Measurements from ENCODE around the gene SNAI3. TPM values are rescaled to one million over a fixed set of nuclear protein-coding genes. Genes with fewer than 3 reads are reported as not detected.

Gene SNAI3
- total RNA-seq, 1 donor from 2014 or later, result 0.29 TPM

DNA sequence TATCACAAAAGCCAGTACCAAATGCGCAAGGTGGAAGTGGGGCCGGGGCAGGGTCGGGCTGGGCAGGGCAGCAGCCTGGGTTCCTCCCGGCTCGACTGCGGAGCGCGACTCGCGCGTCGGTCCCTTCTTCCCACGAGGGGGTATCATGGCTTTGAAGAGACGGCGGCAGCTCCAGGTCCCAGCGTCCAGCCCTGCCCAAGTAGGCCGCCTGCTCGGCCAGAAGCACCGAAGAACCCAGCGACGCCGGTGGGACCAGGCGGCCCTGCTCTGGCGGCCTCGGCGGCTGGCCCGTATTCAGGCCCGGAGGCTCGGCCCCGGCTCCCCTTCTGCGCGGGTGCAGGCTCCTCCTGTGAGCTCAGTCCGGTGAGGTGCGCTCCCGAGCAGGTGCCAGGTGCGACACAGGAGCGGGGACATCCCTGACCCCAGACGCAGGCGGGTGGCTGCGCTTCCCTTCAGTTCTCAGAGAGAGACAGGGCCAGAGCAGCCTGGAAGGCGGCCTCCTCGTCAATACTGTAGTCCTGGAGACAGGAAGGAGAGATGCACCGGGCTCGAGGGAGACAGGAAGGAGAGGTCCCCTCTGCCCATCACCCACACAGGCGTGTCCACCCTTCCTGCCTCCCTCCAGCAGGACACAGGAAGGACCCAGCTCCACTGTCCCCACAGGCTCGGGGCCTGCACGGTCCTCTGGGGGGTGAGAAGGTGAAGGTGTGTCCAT is 11.0 kb upstream of the SNAI3 start:
- DNase-seq (ENCODE audit: low spot score in 2 of 2, unreplicated experiment in 2 of 2), result no peak
- TF ChIP-seq, protein P1, sequence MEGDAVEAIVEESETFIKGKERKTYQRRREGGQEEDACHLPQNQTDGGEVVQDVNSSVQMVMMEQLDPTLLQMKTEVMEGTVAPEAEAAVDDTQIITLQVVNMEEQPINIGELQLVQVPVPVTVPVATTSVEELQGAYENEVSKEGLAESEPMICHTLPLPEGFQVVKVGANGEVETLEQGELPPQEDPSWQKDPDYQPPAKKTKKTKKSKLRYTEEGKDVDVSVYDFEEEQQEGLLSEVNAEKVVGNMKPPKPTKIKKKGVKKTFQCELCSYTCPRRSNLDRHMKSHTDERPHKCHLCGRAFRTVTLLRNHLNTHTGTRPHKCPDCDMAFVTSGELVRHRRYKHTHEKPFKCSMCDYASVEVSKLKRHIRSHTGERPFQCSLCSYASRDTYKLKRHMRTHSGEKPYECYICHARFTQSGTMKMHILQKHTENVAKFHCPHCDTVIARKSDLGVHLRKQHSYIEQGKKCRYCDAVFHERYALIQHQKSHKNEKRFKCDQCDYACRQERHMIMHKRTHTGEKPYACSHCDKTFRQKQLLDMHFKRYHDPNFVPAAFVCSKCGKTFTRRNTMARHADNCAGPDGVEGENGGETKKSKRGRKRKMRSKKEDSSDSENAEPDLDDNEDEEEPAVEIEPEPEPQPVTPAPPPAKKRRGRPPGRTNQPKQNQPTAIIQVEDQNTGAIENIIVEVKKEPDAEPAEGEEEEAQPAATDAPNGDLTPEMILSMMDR (IDR thresholded peaks at IDR 0.05; ENCODE audit: unreplicated experiment), result no peak
- no peaks in the 10 kb centered on the region for H3K4me1 Mint-ChIP-seq
- H3K36me3 Mint-ChIP-seq, result no peaks in the 10 kb centered on the region
- no peaks in the 10 kb centered on the region for H3K27me3 Mint-ChIP-seq (ENCODE audit: low read depth)
- no peak overlapping the region for H3K4me3 Mint-ChIP-seq
- H3K27ac Mint-ChIP-seq, result no peak overlapping the region
- no peaks in the 10 kb centered on the region for H3K9me3 Mint-ChIP-seq

DNA sequence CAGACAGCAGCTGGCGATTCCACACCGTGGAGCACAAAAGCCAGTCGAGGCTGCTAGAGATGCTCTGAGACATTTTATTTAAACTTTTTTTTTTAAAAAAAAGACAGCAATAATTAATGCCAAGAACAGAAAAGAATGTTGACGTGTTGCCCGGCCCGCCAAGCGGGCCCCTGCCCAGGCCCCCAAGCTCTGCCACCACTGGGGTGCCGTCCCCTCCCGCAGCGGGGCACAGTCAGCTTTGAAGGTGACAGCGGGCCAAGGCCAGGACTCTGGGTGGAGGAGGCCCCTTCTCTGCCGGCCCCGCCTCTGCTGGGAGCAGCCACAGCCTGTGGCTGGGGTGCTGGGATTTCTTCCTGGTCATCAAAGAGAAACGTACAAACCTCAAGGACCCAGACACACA is 10.1 kb upstream of the SNAI3 start:
- no peaks in the 10 kb centered on the region for H3K27me3 Mint-ChIP-seq (ENCODE audit: low read depth)
- no peaks in the 10 kb centered on the region for H3K4me1 Mint-ChIP-seq
- DNase-seq (ENCODE audit: low spot score in 2 of 2, unreplicated experiment in 2 of 2), result no peak
- H3K9me3 Mint-ChIP-seq, result no peaks in the 10 kb centered on the region
- TF ChIP-seq, protein P1 (IDR thresholded peaks at IDR 0.05; ENCODE audit: unreplicated experiment), result no peak
- no peak overlapping the region for H3K4me3 Mint-ChIP-seq
- no peaks in the 10 kb centered on the region for H3K36me3 Mint-ChIP-seq
- H3K27ac Mint-ChIP-seq, result no peak overlapping the region

DNA sequence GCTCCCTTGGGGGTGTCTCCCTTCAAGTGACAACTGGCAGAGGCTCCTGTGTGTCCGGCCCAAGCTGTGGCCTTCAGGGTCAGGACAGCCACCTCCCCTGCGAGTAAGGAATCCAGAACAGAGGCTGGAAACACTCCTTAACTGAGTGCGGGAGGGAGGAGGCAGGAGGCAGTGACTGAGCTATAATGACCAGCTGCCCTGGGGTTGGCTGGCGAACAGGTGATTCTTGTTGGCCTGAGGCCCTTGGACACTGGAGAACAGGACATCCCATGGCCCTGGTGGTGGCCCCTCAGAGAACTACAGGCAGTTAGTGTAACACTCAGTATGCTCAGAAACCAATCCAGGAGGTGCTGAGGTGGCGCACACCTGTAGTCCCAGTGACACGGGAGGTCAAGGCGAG is 9.4 kb upstream of the SNAI3 start:
- Mint-ChIP-seq H3K9me3 (no peaks in the 10 kb centered on the region), H3K4me1 (no peaks in the 10 kb centered on the region), H3K27ac (no peak overlapping the region), H3K27me3 (ENCODE audit: low read depth) (peaks cover 3% of the 10 kb centered on the region), H3K4me3 (no peak overlapping the region), H3K36me3 (no peaks in the 10 kb centered on the region)
- TF ChIP-seq, protein P1 (IDR thresholded peaks at IDR 0.05; ENCODE audit: unreplicated experiment), result no peak
- DNase-seq (ENCODE audit: low spot score in 2 of 2, unreplicated experiment in 2 of 2), result no peak

DNA sequence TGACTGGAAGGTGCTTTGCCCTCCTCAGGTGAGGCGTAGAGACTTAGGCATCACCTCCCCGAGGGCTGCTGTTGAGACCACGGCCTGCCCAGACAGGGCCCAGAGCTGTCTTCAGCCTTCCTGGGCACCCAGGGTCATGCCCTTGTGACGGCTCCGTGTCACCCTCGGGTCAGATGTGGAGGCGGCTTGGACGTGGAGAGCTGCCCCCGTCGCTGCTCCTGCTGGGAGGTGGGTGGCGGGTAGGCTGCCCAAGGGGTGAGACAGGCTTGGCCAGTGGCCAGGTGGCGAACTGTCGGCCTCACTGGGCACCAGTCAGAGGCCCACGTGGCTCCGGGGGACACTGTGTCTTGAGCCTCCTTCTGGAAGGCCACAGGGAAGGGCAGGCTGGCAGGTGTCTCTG is 8.9 kb upstream of the SNAI3 start:
- DNase-seq (ENCODE audit: low spot score in 2 of 2, unreplicated experiment in 2 of 2), result no peak
- Mint-ChIP-seq H3K27me3 (ENCODE audit: low read depth) (peaks cover 8% of the 10 kb centered on the region), H3K4me3 (no peak overlapping the region), H3K36me3 (no peaks in the 10 kb centered on the region), H3K27ac (no peak overlapping the region), H3K4me1 (no peaks in the 10 kb centered on the region), H3K9me3 (no peaks in the 10 kb centered on the region)
- TF ChIP-seq, protein P1 (IDR thresholded peaks at IDR 0.05; ENCODE audit: unreplicated experiment), result no peak

DNA sequence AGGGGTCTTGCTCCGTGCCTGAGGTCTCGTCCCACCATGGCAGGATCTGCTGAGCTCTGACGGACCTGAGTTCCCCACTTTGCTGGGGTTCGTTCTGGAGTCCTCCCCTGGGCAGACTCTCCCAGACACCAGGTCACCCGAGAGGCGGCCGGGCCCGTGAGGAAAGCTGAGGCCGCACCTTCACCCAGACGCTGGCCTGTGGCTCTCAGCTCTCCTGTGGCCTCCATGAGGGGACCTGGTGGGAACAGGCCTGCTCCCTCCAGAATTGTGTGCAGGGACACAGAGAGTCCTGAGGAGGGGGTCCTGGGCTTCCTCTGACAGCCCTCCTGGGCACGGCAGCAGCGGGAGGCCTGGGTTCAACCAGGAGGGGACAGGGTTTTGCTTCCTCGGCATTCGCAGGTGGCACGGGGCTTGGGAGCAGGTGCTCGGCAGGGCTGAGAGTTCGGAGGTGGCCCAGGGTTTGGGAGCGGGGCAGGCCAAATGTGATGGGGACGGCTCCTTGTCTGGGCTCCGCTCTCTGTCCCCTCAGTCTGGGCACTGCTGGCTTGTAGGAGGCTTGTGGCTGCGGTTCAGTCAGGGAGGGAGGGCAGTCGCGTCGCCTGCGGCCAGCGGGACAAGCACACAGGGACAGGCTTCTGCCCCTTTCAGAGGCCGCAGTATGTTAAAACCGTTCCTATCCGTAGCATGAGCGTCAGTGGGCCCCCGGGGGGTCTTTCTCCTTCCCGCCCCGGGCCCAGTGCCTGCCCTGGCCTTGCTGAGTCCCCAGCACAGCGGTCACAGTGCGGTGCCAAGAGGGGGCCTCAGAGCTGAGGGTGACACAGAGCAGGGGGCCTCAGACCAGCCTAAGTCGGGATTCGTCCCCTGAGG is 8.1 kb upstream of the SNAI3 start:
- H3K9me3 Mint-ChIP-seq, result no peaks in the 10 kb centered on the region
- no peaks in the 10 kb centered on the region for H3K36me3 Mint-ChIP-seq
- no peak for DNase-seq (ENCODE audit: low spot score in 2 of 2, unreplicated experiment in 2 of 2)
- H3K27me3 Mint-ChIP-seq (ENCODE audit: low read depth), result peaks cover 13% of the 10 kb centered on the region
- TF ChIP-seq, protein P1 (IDR thresholded peaks at IDR 0.05; ENCODE audit: unreplicated experiment), result no peak
- no peak overlapping the region for H3K4me3 Mint-ChIP-seq
- H3K4me1 Mint-ChIP-seq, result no peaks in the 10 kb centered on the region
- H3K27ac Mint-ChIP-seq, result no peak overlapping the region

All from mesothelial cell of epicardium (in vitro differentiated cells).